OCI-LY7 (cell line): ENCODE data around the gene ZC3H7B.

Experiments
- CTCF ChIP-seq: fragments of 200-600 bp; sonication (generic); conservative IDR thresholded peaks from 2 replicates; pipeline ENCODE4 v1.5.1; 2014; ENCODE audit warnings: mild to moderate bottlenecking, antibody characterized with exemption, low read length, moderate library complexity, mixed read lengths
- EZH2phosphoT487 ChIP-seq: fragments of 200-600 bp; sonication (generic); IDR thresholded peaks from 2 replicates; pipeline ENCODE4 v1.6.1; 2018; ENCODE audit warnings: low read depth, borderline replicate concordance, mild to moderate bottlenecking, mixed run types, antibody characterized with exemption, low read length, moderate library complexity, mixed read lengths

GRCh38 chr22:41357191-41357590 lies 55.9 kb downstream of the ZC3H7B start:
- no peak for TF ChIP-seq CTCF
- no peak for TF ChIP-seq EZH2phosphoT487
